Stimulated activated CD8-positive, alpha-beta memory T cell treated with anti-CD3 and anti-CD28 coated beads, Interleukin-4, amount 100 ng/mL, for 1 hour (primary cell): ENCODE results near the gene SKIDA1.

Experiments used
- DNase-seq, 2 donors: peaks; one replicate each; pipeline ENCODE4 v3.0.0-alpha.2; 2020; ENCODE audit warnings: low read depth in 2 of 2, low spot score in 1 of 2

SKIDA1 gene

GRCh38 chr10:21517134-21518031 is 8.1 kb downstream of the SKIDA1 start:
- DNase-seq = no peak

GRCh38 chr10:21516242-21517131 is 9.0 kb downstream of the SKIDA1 start:
- DNase-seq = no peak

DNA sequence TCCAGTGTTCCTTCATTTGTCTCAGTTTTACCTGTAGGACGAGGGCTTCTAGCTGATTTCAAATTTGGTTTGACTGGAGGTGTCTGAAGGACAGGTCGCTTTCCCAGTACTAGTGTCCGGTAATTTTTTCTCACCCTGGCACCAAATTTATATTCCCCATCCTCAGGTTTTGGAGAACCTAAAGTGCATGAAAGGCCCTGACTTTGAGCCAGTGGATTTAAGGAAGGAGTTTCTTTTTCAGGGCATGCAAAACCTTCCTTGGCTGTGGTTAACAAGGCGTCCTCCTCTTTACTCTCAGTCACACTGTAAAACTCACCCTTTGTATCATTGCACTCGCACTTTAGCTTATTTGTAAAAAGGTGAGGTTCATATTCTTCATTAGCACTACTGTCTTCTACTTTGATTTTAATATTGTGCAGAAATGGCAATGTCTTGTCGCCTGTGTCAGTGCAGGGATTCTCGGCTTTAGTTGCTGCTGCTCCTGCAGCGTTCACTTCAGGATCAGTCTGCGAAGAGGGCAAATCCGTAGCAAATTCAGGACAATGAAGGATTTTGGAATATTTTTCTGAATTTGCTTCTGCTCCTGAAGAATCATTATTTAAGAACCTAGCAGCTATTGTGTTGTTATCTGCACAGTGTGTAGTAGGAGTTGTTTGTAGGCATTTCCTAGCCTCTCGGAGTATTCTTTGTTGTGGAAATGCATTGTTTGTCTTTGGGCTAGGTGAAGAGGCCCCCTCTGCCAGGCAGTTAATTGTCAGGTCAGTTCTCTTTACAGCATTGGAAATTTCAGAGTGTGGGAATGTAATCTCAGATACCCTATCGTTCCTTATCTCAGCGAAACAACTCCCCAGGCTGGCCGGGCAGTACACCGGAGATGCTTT is 9.9 kb downstream of the SKIDA1 start:
- no peak for DNase-seq

- DNase-seq = no peak
These were observed 10.6 kb downstream of the SKIDA1 start for GRCh38 chr10:21514818-21515351.

DNA sequence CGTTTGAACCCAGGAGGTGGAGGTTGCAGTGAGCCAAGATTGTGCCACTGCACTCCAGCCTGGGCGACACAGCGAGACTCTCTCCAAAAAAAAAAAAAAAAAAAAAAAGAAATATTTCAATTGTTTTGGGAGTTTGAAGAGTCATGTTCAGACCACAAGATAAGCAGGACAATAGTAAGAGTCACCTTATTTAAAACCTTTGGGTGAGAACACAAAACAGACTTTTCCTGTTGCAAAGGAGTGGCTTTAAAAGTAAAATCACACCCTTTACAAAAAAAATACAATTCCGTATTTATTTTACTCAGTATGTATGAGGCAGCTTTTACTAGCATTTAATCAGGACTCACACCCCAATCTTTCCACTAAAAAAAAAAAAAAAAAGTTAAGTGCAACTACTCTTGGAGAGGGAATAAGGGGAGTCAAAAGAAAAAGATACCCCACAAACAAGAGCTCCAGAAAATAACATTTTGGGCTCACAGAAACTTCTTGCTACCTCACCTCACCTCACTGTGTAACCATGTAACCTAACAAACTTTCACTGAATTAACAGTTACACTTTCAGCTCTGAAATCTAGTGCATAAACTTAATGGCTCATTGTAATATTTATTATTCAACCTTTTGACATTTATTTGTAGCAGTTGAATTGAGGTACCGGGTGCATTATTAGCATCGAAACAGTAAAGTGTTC is 11.2 kb downstream of the SKIDA1 start:
- no peak for DNase-seq

DNA sequence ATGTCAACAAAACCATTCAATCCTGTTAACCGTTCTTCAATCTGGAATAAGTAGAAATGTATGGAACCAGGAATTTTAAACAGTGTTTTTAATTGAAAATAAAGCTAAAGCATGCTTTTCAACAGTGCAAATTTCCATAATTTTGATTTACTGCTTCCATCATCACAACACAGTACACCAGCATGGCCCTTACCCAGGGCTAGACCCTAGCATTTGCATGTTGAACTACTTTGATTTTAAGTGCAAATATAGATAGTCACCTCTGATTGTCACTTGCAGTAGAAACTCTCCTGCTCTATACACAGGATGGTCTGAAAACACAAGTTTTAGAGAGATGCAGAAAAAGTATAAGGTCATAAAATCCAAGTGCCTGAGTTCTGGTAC is 12.1 kb downstream of the SKIDA1 start:
- DNase-seq = no peak

DNA sequence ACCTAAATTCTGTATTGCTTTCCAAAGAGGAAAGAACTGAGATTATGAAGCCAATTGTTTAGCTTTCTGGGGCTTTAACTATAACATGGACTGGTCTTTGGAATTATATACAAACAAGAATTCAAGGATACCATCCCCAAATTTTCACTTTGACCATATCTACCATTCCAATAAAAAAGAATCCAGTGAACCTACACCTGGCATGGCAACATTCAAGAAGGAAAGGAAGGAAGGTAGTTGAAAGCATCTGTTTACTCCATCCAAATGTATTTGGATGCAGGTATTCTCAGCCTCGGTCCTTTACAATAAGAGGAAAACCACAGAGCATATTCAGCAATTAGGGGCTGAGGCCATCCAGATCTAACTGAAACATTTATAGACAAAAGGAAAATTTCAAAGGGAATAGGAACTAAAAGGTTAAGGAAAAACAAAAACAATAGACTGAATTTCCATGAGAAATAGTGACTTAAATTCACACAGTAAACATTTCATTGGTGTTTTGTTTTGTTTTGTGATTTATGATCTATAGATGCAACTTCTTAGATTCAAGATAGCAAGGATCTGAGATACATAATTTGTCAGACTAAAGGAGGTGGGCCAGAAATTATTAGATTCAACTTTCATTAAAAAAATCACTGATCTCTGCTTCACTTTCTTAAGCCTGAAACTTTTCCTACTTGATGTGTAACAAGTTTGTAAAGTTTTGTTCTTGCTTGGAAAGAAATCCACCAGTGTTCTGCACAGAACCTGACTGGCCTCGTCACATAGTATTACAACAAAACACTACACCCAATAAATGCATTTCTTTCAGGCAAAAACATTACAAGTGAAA is 12.7 kb downstream of the SKIDA1 start:
- no peak for DNase-seq

- DNase-seq = no peak
These were observed 13.4 kb downstream of the SKIDA1 start for GRCh38 chr10:21511946-21512572.

GRCh38 chr10:21511095-21511570 is 14.3 kb downstream of the SKIDA1 start:
- DNase-seq = no peak

- no peak for DNase-seq
These were observed 15.0 kb downstream of the SKIDA1 start for GRCh38 chr10:21510241-21511094.

DNA sequence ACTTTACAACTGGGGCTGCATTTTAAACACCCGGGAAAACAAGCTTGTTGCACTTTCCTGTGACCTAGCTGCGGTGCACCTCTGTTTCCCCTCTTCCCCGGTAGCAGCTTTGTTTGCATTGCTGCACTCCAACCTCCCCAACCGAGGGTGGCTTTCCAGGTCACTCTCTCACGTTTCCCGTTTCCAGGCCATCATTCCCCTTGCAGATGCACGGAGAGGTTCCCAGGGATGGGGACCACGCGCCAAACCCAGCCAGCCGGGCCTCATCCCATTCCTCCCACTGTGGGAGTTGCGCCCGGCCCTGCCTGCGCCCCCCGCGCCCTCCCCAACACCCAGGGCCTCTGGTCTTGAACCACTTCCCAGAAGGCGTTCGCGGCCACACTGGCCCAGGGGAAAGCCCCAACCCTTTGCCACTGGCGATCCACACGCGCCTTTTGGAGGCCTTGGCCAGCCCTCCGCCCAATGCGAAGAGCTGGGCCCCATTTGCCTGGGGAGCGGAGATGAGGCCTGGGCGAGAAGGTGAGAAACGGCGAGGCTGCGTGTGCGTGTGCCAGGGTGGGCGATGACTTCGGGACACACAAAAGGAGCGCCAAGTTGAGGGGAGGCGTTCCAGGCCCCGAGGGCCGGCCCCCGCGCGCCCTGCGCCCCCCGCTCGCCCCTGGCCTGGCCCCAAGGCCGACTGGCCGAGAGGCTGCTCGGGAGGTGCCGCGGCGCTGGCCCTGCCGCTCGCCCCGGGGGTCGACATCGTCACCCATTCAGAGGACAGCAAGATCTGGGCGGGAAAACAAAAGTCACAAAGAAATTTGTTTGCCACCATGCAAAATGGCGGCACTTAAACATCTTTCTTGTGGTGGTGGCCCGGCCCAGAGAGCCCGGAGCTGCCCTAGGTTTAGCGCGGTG is 15.9 kb downstream of the SKIDA1 start:
- no peak for DNase-seq

- no peak for DNase-seq
These were observed 16.7 kb downstream of the SKIDA1 start for GRCh38 chr10:21508706-21509331.

DNA sequence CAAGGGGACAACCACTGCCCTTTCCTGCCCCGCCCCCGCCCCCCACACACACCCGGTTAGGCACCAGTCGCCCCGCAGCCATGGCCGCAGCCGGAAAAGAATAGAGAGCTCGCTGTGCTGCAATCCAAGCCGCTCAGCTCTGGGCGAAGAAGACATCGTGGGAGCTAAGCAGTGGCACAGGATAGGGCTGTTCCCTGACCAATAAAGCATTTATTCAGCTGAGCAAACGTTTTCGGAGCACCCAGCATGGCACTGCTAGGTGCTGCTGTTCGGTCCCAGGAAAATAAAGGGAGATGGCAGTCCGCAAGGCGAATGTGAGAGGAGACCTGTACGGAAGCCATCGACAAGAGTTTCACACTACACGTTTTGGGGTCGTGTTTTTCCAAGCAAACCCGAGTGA is 18.3 kb downstream of the SKIDA1 start:
- no peak for DNase-seq

GRCh38 chr10:21506351-21506750 is 19.1 kb downstream of the SKIDA1 start:
- DNase-seq = no peak

- no peak for DNase-seq
These were observed 19.7 kb downstream of the SKIDA1 start for GRCh38 chr10:21505711-21506278.

DNA sequence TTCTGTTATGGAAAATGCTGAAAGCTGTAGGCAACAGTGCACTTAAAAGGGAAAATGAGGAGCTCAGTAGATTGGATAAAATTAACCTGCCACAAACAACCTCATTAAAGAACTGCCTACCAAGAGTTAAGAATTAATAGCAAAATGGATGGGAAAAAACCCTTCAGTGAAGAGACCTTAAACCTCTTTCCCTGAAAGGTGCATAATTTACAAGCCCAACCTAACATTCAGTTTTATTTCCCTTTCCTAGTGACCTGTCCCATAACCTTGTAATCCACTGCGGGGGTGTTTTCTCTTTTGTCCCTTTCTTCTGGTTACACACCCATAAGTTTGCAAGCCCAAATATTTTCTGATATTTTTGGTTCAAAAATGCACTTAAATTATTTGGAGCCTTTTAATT is 21.9 kb downstream of the SKIDA1 start:
- DNase-seq = no peak
